ENCODE measurements around the gene ANKRD28.

Gene ANKRD28

DNA sequence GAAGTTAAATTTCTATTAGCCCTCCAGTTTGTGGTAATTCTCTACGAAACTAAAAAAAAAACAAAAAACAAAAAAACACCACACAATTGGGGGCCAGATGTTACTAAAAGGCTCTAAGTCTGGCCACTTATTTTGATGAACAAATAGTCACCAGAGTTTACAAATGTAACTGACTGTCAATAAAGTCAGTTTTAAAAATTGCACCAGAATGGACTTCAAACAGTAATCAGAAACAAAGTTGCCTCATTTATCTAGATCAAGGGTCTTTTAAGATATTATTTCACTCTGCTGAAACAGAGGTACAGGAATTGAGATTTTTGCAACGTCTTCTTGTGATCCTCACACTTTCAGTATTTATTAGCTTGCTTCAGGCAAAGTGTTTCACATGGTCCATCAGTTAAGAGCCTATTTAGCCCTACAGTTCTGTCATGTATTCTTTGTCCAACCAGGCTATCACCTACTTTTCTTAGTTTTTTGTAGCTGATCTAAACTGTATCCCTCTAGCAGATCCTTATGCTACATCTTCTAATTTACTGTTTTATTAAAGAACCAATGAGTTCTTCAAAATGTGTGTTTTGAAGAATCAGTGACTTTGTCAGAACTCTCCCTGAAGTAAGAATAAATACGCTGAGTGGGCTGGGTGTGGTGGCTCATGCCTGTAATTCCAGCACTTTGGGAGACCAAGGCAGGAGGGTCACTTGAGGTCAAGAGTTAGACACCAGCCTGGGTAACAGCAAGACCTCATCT is 74.7 kb downstream of the ANKRD28 start:
- DNase-seq: no peak

GRCh38 chr3:15716178-15716577 is 81.6 kb downstream of the ANKRD28 start:
- DNase-seq: no peak

- DNase-seq: no peak
Observed at GRCh38 chr3:15714448-15714847, 83.3 kb downstream of the ANKRD28 start.

GRCh38 chr3:15713364-15713763 is 84.4 kb downstream of the ANKRD28 start:
- DNase-seq: no peak

- DNase-seq: no peak
Observed at GRCh38 chr3:15711281-15711680, 86.5 kb downstream of the ANKRD28 start.

- no peak for DNase-seq
Observed at GRCh38 chr3:15708882-15709677, 88.7 kb downstream of the ANKRD28 start.

GRCh38 chr3:15707779-15708178 is 90.0 kb downstream of the ANKRD28 start:
- no peak for DNase-seq

DNA sequence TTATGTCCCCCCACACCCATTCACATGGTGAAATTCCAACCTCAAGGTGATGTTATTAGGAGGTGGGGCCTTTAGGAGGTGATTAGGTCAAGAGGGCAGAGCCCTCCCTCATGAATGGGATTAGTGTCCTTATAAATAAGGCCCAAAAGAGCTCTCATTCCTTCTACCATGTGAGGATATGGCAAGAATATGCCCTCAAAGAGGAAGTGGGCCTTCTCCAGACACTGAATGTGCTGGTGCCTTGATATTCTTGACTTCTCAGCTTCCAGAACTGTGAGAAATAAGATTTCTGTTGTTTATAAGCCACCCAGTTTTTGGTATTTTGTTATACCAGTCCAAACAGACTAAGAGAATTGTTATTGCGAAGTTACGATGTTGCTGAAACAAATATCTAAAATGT is 94.4 kb downstream of the ANKRD28 start:
- no peak for DNase-seq

DNA sequence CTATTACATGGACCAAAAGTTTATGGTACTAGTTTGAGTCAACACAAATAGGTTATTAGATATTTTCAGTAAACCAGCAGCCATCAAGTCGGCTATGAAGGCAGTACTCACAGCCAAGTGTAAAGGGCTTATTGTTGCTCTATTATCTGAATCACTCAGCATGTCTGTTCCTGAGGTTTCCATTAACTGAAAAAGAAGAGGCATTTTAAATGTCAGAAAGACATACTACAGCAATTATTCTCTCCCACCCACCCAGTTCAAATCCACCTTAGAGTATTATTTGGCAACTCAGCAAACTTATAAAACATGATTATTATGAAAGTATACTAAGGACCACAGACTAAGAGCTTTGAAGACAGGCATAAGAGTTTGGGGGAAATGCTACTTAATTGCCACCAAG is 103.2 kb downstream of the ANKRD28 start:
- DNase-seq: no peak

- no peak for DNase-seq
Observed at GRCh38 chr3:15693355-15693754, 104.4 kb downstream of the ANKRD28 start.

GRCh38 chr3:15690748-15691147 is 107.0 kb downstream of the ANKRD28 start:
- no peak for DNase-seq

DNA sequence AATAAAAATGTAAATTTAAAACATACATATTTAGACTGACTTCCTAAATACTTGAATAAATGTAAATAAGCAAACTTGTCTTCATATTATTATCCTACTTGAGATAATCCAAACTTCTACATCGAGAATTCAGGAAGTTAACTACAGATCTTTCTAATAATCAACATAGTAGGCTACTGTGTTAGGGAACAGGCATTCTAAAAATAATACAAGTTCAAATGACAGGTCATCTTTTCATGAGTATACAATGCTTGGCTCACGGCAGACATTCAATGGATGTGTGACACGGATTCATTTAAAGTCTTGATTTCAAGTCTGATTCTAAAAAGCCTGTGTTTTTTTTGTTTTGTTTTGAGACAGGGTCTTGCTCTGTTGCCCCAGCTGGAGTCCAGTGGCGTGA is 107.5 kb downstream of the ANKRD28 start:
- DNase-seq: no peak

- no peak for DNase-seq
Observed at GRCh38 chr3:15685927-15686326, 111.9 kb downstream of the ANKRD28 start.

- no peak for DNase-seq
Observed at GRCh38 chr3:15683253-15683652, 114.5 kb downstream of the ANKRD28 start.

GRCh38 chr3:15682561-15683185 is 115.1 kb downstream of the ANKRD28 start:
- DNase-seq: no peak

DNA sequence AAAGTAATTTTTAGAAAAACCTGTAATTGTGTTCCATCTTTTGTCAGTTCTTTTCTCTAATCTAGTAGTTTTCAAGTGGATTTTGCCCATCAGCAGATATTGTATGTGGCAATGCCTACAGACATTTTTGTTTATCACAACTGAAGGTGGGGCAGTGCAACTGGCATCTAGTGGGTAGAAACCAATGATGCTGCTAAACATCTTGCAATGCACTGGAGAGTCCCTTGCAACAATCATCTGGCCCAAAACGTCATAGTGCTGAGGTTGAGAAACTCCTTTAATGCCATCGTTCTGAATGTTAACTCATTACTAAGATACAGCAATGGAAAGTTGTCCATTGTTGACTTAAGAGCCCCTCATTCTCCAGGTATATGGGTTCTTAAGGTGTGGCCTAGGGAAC is 116.1 kb downstream of the ANKRD28 start:
- no peak for DNase-seq

DNA sequence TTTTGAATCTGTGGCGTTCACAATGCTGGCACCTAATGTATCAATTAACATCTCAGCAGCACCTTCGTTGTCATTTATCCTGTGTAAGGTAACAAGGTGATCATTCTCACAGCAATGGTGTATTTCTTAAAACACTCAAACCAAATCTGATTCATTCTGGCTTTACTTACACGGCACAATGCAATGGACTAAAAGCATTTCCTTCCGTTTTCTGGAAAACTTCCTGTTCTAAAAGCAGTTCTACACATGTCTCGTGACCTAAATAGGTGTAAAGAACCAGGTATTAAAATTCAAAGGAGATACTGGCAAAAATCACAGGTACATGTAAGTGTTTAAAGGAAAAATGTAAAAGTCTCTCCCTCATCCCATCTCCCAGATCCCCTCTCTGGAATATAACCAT is 118.5 kb downstream of the ANKRD28 start:
- DNase-seq: no peak

DNA sequence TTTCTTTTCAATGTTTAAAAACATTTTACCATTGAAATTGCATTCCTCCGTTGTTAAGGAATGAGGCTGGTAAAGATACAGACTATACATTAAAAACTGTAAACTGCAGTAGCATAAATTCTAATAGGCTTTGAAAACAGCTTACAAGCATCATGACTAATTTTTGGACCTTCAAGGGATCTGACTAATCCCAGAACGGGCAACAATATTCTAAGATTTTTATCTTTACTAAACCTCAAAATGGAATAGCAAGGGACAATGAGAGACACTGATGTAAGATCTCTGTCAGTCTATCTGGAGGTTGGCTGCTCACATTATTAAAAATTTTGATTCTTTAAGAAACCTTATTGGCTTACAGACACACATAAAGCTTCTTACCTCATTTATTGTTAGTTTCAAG is 121.5 kb downstream of the ANKRD28 start:
- no peak for DNase-seq

- DNase-seq: no peak
Observed at GRCh38 chr3:15673536-15673935, 124.2 kb downstream of the ANKRD28 start.

GRCh38 chr3:15667484-15667883 is 130.3 kb downstream of the ANKRD28 start:
- no peak for DNase-seq

DNA sequence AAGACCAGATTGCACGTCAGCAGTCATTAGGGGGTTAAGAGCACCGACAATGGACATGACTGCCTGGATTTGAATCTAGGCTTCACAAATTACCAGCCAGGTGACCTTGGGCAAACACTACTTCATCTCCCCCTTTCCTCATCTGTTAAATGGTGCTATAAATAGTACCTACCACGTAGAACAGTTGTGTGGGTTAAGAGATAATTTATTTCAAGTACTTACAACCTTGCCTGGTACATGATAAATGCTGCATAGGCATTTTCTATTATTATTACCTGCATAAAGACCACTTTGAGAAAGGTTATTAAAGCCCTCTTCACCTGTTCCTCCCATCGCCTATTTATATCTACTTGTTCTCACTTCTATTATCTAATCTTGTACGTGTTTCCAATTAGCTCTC is 131.5 kb downstream of the ANKRD28 start:
- DNase-seq: no peak

DNA sequence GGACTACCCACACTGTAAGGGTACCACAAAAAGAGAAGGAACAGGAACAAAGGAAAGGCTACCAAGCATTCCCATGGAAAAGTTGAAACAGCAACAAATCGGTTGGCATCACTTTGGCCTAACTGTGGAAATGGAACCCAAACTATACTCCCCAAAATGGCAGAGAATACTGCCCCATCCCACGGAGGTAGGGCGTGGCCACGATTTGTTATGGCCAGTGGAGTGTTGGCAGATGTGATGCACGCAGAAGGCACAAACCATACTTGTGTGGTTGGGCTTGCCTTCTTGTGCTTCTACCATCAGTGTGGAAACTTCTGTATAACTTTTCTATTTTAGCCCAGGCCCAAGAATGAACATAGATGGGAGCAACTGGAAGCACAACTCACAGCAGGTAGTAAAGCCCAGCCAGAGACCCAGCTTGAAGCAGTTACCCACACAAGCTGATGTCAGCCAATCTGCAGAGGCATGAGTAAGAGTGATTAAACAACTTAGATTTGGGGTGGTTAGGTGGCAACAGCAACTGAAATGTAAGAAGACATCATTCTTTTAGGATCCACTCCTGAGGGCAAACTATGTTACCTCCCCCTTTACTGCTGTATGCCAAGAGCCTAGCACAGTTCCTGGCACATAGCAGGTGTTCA is 132.1 kb downstream of the ANKRD28 start:
- no peak for DNase-seq

DNA sequence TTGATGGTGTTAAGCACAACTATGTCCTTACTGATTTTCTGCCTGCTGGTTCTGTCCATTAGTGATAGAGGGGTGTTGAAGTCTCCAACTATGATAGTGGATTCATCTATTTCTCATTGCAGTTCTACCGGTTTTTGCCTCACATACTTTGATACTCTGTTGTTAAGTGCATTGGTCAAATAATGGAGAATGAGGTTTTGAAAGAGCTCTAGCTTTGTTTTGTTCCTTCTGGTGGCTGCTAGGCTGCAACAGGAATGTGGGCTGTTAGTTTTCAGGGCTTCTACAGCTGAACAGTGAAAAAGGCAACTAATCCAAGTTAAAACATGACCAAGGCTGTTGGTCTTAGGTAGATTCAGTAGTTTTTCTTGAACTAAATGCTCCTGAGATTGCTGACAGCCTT is 133.6 kb downstream of the ANKRD28 start:
- DNase-seq: no peak
